ENCODE results near the gene PAK6.

The PAK6 gene

GRCh38 chr15:40257656-40258450 is 19.0 kb downstream of the PAK6 start:
- no peak for DNase-seq

DNA sequence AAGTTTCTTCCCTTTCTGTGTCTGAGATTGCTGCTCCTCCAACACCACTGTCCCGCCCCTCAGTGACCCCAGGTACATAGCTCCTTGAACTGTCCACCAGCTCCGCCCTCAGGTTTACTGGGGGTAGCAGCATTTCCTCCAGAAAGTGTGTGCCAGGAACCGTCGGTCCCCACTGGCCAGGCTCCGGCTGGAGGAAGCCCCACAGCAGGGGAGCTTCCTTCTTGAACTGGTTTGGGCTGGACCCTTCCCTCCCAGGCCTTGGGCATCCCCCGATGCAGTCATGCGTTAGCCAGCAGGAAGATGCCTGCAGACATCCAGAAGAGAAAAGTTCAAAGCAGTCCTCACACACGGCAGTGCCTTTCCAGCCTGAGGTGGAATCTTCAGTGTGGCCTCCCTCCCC is 19.7 kb downstream of the PAK6 start:
- no peak for DNase-seq

GRCh38 chr15:40259021-40259420 is 20.2 kb downstream of the PAK6 start:
- no peak for DNase-seq

DNA sequence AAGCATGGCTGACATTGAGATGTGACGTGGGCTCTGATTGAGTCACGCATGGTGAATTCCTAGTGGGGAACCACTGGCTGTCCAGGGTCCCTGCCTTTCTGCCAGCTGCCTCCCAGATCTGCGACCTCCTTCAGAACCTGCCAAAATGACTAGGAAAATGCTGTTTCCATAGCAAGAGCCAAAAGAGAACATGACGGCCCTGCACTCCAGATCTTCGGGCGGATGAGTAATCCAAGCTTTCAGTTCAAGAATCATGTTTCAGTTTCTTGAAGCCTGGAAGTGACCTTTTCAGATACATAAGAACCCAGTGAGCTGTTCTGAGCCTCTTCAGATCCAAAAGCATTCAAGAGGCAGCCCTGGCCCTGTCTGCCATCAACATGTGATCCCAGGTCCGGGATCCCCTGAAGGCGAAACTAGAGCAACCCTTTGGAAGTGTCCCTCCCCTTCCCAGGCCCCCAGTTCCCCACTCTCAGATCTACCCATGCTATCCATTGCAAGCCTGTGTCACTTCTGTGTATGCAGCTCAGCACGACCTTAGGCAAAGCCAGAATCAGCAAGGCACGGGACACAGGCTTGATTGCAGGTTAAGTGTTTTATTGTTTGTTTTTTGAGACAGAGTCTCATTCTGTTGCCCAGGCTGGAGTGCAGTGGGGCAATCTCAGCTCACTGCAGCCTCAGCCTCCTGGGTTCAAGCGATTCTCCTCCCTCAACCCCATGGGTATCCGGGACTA is 24.3 kb downstream of the PAK6 start:
- no peak for DNase-seq

DNA sequence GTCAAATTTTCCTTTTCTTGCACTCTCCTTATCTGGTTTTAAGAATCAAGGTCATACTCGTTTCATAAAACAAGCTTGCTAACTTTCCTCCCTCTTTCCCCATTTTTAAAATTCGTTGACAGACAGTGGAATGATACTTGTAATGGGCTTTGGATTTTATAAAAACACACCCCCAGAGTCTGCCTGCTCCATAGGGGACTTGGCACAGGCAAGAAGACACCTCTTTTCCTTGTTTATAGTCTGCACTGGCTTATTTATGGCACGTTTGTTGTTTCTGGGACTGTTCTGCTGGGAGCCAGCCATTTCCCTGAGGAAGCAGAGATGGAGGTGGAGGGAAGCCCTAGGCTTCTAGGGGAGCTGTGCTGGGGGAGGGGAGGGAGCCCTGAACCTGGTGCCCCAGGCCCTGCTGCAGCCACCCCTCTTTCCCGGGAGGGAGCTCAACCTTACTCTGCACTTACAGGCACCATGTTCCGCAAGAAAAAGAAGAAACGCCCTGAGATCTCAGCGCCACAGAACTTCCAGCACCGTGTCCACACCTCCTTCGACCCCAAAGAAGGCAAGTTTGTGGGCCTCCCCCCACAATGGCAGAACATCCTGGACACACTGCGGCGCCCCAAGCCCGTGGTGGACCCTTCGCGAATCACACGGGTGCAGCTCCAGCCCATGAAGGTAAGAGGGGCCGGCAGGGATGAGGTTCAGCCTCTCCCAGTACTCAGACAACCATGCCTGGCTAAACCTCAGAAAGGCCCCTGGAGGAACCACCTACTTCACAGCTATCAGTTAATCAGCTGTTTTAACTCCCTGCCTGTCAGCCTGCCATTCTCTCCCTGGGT is 25.7 kb downstream of the PAK6 start:
- DNase-seq: no peak

DNA sequence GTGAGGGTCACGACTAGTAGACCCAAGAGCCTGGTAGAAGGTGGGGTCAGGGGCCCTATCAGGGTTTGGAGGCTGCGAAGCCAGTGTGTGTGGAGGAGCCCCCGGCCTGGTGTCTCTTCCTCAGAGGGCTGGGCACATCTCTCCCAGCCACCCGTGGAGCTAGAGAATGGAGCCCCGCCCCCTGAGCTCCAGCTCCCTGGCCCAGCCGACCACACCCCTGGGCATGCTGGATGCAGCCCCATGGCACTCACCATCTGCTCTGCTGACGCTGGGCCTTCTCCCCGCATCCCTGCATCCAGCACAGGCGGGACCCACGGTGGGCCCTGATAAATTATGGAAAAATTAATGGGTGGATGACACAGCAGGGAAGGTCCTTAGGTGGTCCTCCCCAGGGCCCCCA is 26.5 kb downstream of the PAK6 start:
- DNase-seq: no peak

DNA sequence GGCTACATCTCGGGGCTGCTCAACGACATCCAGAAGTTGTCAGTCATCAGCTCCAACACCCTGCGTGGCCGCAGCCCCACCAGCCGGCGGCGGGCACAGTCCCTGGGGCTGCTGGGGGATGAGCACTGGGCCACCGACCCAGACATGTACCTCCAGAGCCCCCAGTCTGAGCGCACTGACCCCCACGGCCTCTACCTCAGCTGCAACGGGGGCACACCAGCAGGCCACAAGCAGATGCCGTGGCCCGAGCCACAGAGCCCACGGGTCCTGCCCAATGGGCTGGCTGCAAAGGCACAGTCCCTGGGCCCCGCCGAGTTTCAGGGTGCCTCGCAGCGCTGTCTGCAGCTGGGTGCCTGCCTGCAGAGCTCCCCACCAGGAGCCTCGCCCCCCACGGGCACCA is 27.0 kb downstream of the PAK6 start:
- no peak for DNase-seq

DNA sequence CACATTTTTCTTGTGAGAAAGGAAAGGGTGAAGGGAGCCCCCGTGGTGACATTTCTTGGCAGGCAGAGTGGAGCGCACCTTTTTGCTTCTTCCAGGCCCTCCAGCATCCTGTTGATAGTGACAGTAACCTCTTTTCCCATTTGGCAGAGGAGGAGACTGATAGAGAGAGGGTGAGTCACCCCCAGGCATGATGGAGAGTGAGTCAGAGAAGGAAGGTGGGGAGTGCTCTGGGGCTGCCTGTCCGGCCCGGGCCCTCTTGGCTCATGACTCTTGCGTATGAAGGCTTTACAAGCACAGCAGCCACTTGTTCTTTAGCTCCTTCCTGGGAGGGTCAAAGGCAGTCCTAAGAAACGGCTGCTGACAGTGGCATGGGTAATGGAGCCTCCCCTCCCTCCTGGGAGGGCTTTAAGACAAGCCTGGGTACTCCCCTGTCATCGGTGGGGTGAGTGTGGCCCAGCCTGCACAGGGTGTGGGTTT is 28.0 kb downstream of the PAK6 start:
- no peak for DNase-seq

DNA sequence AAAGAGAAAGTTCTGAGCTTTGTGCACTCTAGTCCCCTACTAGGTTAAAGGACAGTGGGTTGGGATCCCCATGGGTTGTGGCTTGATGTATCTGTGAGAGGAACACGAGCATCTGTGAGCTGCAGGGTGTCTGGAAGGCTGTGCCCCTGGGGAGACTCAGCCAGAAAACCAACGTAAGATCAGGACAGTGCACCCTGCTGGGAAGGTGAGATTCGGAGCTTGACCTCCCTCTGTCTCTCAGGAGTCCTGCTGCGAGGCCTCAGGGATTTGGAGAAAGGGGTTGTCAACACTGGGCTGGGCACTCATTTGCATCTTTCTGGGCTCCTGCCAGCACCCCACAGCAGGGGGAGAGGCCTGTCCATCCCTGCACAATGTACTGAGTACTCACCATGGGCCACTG is 28.8 kb downstream of the PAK6 start:
- no peak for DNase-seq

GRCh38 chr15:40269604-40270003 is 30.7 kb downstream of the PAK6 start:
- DNase-seq: no peak

DNA sequence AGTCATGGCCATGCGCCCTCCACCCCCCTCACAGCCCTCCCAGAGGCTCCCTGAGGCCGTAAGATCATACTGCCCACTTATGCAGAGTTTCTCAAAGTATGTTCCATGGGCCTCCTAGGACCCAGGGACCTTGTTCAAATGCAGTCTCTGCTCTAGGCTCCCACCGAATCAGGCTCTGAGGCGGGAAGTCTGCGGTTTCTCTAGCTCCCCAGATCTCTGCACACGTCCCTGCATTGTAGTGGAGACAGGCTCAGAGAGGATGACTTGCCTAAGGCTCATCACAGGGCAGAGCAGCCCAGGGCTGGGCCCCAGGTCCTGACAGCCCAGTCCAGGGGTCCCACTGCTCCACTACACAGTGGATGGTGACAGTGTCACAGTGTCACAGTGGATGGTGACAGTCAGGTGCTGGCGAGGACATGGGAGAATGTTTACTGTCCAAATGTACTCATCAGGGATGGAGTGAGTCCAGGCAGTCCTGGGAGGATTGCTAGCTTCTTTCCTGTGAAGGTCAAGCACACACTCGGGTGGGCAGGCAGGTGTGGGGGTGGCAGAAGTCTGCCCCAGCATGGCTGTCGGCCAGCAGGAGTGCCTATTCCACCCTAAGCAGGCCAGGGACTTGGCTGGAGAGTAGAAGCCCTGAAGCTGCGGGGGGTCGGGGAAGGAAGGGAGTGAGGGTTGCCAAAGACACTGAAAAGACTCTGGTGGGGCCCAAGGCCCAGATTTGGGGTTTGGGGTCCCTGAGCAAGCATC is 31.6 kb downstream of the PAK6 start:
- no peak for DNase-seq

GRCh38 chr15:40271685-40272484 is 33.0 kb downstream of the PAK6 start:
- no peak for DNase-seq

- DNase-seq: no peak
Observed at GRCh38 chr15:40272485-40273056, 33.7 kb downstream of the PAK6 start.

DNA sequence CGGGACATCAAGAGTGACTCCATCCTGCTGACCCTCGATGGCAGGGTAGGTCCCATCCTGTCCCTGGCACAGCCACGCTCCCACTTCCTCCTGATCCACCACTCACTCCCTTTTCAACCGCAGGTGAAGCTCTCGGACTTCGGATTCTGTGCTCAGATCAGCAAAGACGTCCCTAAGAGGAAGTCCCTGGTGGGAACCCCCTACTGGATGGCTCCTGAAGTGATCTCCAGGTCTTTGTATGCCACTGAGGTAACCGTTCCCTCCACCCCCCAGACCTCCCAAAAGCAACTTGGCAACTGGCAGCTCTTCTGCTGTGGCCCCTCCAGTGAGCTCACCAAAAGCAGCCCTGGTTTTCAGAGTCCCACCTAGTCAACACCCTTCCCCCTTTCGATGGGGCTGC is 34.6 kb downstream of the PAK6 start:
- no peak for DNase-seq

- DNase-seq: peak; percentile 12
Observed at GRCh38 chr15:40274350-40275274, 35.7 kb downstream of the PAK6 start.

DNA sequence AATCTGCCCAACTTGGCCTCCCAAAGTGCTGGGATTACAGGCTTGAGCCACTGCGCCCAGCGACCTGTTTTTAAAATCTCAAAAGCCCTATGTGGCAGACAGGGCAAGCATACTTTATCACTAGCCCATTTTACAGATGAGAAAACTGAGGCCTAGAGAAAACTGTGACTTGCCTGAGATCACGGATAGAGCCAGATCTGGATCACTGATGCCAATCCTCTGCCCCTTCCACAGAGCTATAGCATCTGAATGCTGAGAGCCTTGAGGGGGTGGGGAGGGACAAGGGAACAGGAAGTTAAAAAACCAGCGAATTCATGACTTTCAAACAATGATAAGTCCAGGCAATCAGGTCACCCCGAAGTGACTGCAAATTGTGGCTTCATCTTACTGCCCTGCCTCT is 36.7 kb downstream of the PAK6 start:
- DNase-seq: no peak

- no peak for DNase-seq
Observed at GRCh38 chr15:40275954-40276353, 37.1 kb downstream of the PAK6 start.

GRCh38 chr15:40276927-40277326 is 38.1 kb downstream of the PAK6 start:
- no peak for DNase-seq

DNA sequence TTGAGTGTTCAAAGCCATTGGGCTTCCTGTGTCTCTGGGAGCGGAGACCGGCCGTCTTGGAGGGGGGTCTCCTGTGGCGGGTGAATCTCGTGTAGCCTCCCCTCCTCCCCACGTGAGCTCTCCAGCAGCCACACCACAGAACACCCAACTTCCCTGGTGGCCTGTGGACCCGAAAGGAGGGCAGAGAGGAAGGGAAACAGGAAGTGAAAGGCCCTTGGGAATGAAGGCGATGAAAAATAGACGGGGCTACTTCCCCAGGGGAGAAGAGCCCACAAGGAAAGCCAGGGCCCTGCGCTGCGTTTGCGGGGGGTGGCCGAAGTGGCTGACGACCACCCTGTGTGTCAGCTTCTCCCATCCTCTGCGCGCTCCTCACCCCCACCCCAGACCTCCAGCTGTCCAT is 38.6 kb downstream of the PAK6 start:
- no peak for DNase-seq

DNA sequence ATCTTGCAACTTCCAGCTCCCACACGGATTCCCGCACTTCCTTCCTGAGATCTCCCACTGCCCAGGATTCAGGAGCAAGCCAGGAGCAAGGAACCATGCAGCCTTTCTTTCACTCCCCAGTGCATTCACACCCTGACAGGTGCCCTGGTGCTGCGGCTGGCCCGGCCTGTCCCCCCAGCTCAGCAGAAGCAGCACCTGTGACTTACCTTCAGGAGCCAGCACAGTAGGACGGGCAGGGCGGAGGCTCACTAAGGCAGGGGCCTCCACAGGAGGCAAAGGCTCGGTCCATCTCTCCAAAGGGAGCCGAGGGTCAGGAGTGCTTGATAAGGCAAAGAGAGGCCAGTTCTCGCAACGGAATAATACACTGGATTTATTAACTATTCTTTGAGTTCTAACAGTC is 39.2 kb downstream of the PAK6 start:
- DNase-seq: no peak
